ENCODE results near the gene LHX3. TPM values are rescaled to one million over a fixed set of nuclear protein-coding genes. Genes with fewer than 3 reads are reported as not detected.

Gene LHX3
- total and polyA plus RNA-seq, 8 donors: not detected

- 92% methylated on average over 24 of the region's 24 CpGs for WGBS, 2 donors
- H3K4me3 ChIP-seq: no peak overlapping the region
- no peaks in the 10 kb centered on the region for H3K9me3 ChIP-seq
- peak overlapping the region in 3 of 4 donors; percentile 79 to 86 (median 80) for H3K27ac ChIP-seq
- intact Hi-C loops (cut with DNase I): no loop called here
- no peaks in the 10 kb centered on the region for H3K36me3 ChIP-seq
- H3K27me3 ChIP-seq: no peaks in the 10 kb centered on the region
- peak in 2 of 6 donors; percentile 40 to 56 for DNase-seq
- H3K4me1 ChIP-seq: peaks cover 40 to 50% (median 47%) of the 10 kb centered on the region in 3 donors
- TF ChIP-seq, protein P1, sequence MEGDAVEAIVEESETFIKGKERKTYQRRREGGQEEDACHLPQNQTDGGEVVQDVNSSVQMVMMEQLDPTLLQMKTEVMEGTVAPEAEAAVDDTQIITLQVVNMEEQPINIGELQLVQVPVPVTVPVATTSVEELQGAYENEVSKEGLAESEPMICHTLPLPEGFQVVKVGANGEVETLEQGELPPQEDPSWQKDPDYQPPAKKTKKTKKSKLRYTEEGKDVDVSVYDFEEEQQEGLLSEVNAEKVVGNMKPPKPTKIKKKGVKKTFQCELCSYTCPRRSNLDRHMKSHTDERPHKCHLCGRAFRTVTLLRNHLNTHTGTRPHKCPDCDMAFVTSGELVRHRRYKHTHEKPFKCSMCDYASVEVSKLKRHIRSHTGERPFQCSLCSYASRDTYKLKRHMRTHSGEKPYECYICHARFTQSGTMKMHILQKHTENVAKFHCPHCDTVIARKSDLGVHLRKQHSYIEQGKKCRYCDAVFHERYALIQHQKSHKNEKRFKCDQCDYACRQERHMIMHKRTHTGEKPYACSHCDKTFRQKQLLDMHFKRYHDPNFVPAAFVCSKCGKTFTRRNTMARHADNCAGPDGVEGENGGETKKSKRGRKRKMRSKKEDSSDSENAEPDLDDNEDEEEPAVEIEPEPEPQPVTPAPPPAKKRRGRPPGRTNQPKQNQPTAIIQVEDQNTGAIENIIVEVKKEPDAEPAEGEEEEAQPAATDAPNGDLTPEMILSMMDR (IDR thresholded peaks at IDR 0.05): no peak
- no peak for ATAC-seq
- no peak for FAIRE-seq
Observed at GRCh38 chr9:136247947-136248637, 43.2 kb upstream of the LHX3 start.

DNA sequence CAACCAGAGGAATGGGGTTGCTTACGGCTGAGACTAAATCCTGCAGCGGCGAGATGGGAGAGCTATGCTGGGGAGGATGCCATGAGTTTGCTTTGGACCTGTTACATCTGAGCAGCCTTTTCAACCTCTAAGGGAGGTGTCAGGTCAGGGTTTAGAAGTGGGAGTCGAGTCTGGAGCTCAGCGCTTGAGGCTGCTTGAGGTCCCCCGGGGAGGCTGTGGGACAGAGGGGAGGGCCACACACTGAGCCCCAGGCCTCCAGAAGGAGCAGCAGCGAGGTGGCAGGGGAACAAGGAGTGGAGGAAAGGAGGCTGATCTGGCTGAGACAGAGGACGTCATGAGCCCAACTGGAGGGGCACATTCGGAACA lies 42.6 kb upstream of the LHX3 start:
- Histone ChIP-seq H3K9me3 (no peaks in the 10 kb centered on the region), H3K4me1 (peaks cover 42 to 51% (median 48%) of the 10 kb centered on the region in 3 donors), H3K4me3 (no peak overlapping the region), H3K36me3 (no peaks in the 10 kb centered on the region), H3K27me3 (no peaks in the 10 kb centered on the region), H3K27ac (no peak overlapping the region)
- intact Hi-C loops (cut with DNase I): no loop called here
- TF ChIP-seq, protein P1 (IDR thresholded peaks at IDR 0.05): no peak
- WGBS, 2 donors: 84 to 85% methylated on average over 8 to 9 of the region's 9 CpGs
- ATAC-seq (no peak), DNase-seq (peak in 2 of 6 donors; percentile 32 to 37), FAIRE-seq (no peak)

DNA sequence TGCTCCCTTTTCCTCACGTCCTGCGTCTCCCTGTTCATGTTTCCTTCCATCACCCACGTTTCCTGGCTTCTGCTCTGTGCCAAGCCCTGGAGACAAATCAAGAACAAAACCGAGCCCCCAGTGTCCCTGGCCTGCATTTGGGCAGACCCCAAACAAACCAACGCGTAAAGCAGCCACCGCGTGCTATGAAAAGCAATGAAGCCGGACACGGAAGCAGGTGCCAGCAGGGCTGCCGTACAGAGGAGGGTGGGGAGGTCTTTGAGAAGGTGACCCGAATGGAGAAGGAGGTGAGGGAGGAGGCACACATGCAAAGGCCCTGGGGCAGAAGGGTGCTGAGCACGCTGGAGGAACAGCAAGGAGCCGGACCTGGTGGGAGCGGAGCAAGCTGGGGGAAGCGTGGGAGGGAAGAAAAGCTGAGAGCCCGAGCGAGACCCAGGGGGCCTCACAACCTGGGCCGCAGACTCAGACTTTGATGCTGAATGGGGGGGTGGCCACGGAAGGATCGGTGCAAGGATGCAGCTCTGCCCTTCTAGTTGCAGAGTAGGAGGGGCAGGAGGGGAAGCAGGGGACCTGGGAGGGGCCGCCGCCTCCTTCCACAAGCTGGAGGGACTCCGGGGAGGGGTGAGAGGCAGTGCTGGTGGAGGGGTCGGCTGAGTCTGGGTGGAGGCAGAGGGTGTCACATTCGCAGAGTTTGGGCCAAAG lies 42.1 kb upstream of the LHX3 start:
- intact Hi-C loops (cut with DNase I): no loop called here
- WGBS, 2 donors: 88 to 90% methylated on average over 26 of the region's 26 CpGs
- no peaks in the 10 kb centered on the region for H3K36me3 ChIP-seq
- TF ChIP-seq, protein P1 (IDR thresholded peaks at IDR 0.05): no peak
- DNase-seq (peak in 2 of 6 donors; percentile 50 to 67), FAIRE-seq (no peak), ATAC-seq (no peak)
- H3K4me1 ChIP-seq: peaks cover 42 to 53% (median 51%) of the 10 kb centered on the region in 3 donors
- no peak overlapping the region for H3K27ac ChIP-seq
- no peaks in the 10 kb centered on the region for H3K27me3 ChIP-seq
- H3K4me3 ChIP-seq: no peak overlapping the region
- no peaks in the 10 kb centered on the region for H3K9me3 ChIP-seq

DNA sequence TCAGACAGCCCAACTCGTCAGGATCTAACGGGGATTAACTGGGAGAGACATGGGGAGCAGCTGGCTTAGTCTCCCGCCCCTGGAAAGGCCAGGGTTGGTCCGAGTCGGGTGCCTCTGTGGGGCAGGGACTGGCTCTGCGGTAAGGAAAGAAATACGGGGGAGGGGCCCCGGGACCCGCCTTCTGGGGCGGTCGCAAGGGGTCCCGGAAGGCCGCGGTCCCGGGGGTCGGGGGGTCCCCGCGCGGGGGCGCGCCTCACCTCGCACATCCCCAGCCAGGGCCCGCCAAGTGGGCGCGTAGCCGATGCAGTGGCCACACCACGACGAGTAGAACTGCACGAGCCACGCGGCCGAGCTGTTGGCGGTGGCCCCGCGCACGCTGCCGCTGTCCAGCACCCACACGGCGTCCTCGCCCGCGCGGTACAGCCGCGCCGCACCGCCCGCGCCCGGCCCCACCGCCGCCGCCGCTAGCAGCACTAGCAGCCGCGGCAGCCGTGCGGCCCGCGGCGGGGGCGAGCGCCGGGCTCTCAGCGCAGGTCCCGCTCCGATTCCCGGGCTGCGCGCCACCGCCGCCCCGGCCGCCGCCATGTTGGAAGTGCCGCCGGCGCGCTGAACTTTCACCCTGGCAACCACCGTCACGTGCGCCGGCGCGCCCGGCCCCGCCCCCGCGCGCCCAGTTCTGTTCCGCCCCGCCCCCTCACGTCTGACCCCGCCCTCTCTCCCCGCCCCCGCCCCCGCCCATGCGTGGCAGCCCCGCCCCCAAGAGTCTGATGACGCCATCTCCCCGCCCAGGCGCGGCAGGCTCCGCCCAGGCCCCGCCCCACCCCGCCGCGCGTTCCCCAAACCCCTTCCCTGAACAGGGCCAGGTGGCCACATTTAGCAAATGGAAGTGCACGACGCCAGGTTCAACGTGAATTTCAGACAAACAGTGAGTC lies 40.6 kb upstream of the LHX3 start, which contains the start of gene QSOX2:
Gene QSOX2 (minus strand): TSS at position 594 of the 932 bp plus-strand sequence. CDS start 9 bp downstream, at position 585.
- H3K36me3 ChIP-seq: no peaks in the 10 kb centered on the region
- H3K27ac ChIP-seq: peak within 1 kb of the TSS in 1 of 4 donors; percentile 46
- peak; percentile 75 to 95 (median 88) for DNase-seq
- no peaks in the 10 kb centered on the region for H3K9me3 ChIP-seq
- intact Hi-C loops (cut with DNase I): no loop called here
- peaks cover 33 to 54% (median 39%) of the 10 kb centered on the region in 3 donors for H3K4me1 ChIP-seq
- peak; percentile 69 to 78 (median 74) for ATAC-seq
- FAIRE-seq: no peak
- peak within 1 kb of the TSS; percentile 69 to 87 (median 78) for H3K4me3 ChIP-seq
- 0 to 1% methylated on average over 68 to 110 of the region's 112 CpGs for WGBS, 2 donors
- TF ChIP-seq, protein P1 (IDR thresholded peaks at IDR 0.05): no peak
- H3K27me3 ChIP-seq: no peaks in the 10 kb centered on the region
